Panc1 (cell line): ENCODE measurements around the gene SERPINA12.

Experiments
- POLR2AphosphoS5 ChIP-seq: IDR thresholded peaks from 2 replicates; pipeline ENCODE4 v1.6.1; 2012; ENCODE audit warnings: mild to moderate bottlenecking, low read depth, low read length, moderate library complexity
- SIN3A ChIP-seq: IDR thresholded peaks from 2 replicates; pipeline ENCODE4 v1.6.1; 2012; ENCODE audit warnings: low read depth, mild to moderate bottlenecking, low read length, moderate library complexity, borderline replicate concordance; ENCODE audit not compliant: insufficient read depth
- TF ChIP-seq, protein P1 (sequence below): fragments of 450-650 bp; IDR thresholded peaks from 2 replicates; pipeline ENCODE4 v1.5.1; 2017; ENCODE audit warnings: mild to moderate bottlenecking

- no peak for TF ChIP-seq POLR2AphosphoS5
- TF ChIP-seq, protein P1, sequence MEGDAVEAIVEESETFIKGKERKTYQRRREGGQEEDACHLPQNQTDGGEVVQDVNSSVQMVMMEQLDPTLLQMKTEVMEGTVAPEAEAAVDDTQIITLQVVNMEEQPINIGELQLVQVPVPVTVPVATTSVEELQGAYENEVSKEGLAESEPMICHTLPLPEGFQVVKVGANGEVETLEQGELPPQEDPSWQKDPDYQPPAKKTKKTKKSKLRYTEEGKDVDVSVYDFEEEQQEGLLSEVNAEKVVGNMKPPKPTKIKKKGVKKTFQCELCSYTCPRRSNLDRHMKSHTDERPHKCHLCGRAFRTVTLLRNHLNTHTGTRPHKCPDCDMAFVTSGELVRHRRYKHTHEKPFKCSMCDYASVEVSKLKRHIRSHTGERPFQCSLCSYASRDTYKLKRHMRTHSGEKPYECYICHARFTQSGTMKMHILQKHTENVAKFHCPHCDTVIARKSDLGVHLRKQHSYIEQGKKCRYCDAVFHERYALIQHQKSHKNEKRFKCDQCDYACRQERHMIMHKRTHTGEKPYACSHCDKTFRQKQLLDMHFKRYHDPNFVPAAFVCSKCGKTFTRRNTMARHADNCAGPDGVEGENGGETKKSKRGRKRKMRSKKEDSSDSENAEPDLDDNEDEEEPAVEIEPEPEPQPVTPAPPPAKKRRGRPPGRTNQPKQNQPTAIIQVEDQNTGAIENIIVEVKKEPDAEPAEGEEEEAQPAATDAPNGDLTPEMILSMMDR, result no peak
- TF ChIP-seq SIN3A, result no peak
Measured at GRCh38 chr14:94451091-94451771, 58.0 kb downstream of the SERPINA12 start.
